K562 (cell line): ENCODE measurements around the gene UVRAG. TPM values are rescaled to one million over a fixed set of nuclear protein-coding genes. Genes with fewer than 3 reads are reported as not detected.

Experiments
- ARID4B ChIP-seq: sonication (generic); formaldehyde crosslinking; IDR thresholded peaks from 2 replicates; pipeline ENCODE4 v1.8.0; 2022; ENCODE audit warnings: mild to moderate bottlenecking, missing genetic modification reagents
- ARNT ChIP-seq, 2 experiments: fragments of 450-650 bp; IDR thresholded peaks; 2 replicates each; pipeline ENCODE4 v1.6.1; 2016; ENCODE audit warnings: mild to moderate bottlenecking in 1 of 2
- DACH1 ChIP-seq: fragments of 450-650 bp; IDR thresholded peaks from 2 replicates; pipeline ENCODE4 v1.6.1; 2018; ENCODE audit not compliant: partially characterized antibody
- FOXK2 ChIP-seq, 2 experiments: fragments of 450-650 bp; IDR thresholded peaks in 1 of 2; conservative IDR thresholded peaks in 1 of 2; 2 replicates each; pipeline ENCODE4 v1.6.1; 2016; ENCODE audit warnings: low read depth in 2 of 2, mild to moderate bottlenecking in 1 of 2
- HES1 ChIP-seq: fragments of 450-650 bp; IDR thresholded peaks from 2 replicates; pipeline ENCODE4 v1.6.1; 2016; ENCODE audit warnings: low read depth, mild to moderate bottlenecking, moderate library complexity
- KLF1 ChIP-seq: fragments of 450-650 bp; IDR thresholded peaks from 2 replicates; pipeline ENCODE4 v1.6.1; 2016; ENCODE audit warnings: missing genetic modification characterization, missing compliant biosample characterization
- LEF1 ChIP-seq: fragments of 450-650 bp; IDR thresholded peaks from 2 replicates; pipeline ENCODE4 v1.6.1; 2016; ENCODE audit warnings: mild to moderate bottlenecking
- NEUROD1 ChIP-seq: fragments of 150-350 bp; IDR thresholded peaks from 2 replicates; pipeline ENCODE4 v1.6.1; 2014; ENCODE audit warnings: borderline replicate concordance, low read length, low read depth; ENCODE audit not compliant: partially characterized antibody
- NFRKB ChIP-seq: fragments of 450-650 bp; IDR thresholded peaks from 2 replicates; pipeline ENCODE4 v1.6.1; 2016; ENCODE audit warnings: low read depth
- PCBP2 ChIP-seq: fragments of 200-400 bp; formaldehyde crosslinking; IDR thresholded peaks from 2 replicates; pipeline ENCODE4 v1.6.1; 2018; ENCODE audit warnings: low read length, low read depth, mild to moderate bottlenecking, moderate library complexity; ENCODE audit not compliant: poor library complexity, severe bottlenecking
- TEAD1 ChIP-seq, 2 experiments: fragments of 450-650 bp in 1 of 2; sonication (generic) in 1 of 2; formaldehyde crosslinking; IDR thresholded peaks; 2 replicates each; pipeline versions ENCODE4 v1.4.0 to v1.8.0; 2020 to 2022; ENCODE audit warnings: mild to moderate bottlenecking in 2 of 2, missing genetic modification reagents in 1 of 2
- ZNF134 ChIP-seq: fragments of 250-450 bp; sonication (Bioruptor Pico); conservative IDR thresholded peaks from 2 replicates; pipeline ENCODE4 v1.4.0; 2020
- ZNF224 ChIP-seq: sonication (generic); formaldehyde crosslinking; IDR thresholded peaks from 2 replicates; pipeline ENCODE4 v1.8.0; 2022; ENCODE audit warnings: mild to moderate bottlenecking, missing genetic modification reagents
- polyA plus RNA-seq, 8 experiments: library from polyadenylated mRNA; depleted of rRNA in 4 of 8; stranded (reverse) in 5 of 8; unstranded in 3 of 8; fragments of >200 nt; fragmentation: Nextera tagmentation in 2 of 8; fragmentation: Illumina TruSeq in 1 of 8; extraction: Ambion mirVana in 2 of 8; extraction: Trizol in 1 of 8; gene quantifications; 2 replicates each; pipeline versions ENCODE4 v1.2.1 to v1.2.3, GENCODE V29; 2011 to 2014; ENCODE audit warnings: inconsistent platforms in 1 of 8, missing spikeins in 1 of 8
- total RNA-seq, 7 experiments: library from RNA; depleted of rRNA in 6 of 7; stranded (reverse); fragments of >200 nt in 6 of 7; fragmentation: Illumina TruSeq in 2 of 7; extraction: Trizol in 2 of 7; gene quantifications; 2 replicates each; pipeline versions ENCODE4 v1.2.1 to v1.2.3, GENCODE V29; 2011 to 2021; ENCODE audit warnings: low replicate concordance in 1 of 7
- TF ChIP-seq, protein P1 (sequence below): fragments of 450-650 bp; formaldehyde crosslinking; IDR thresholded peaks from 2 replicates; pipeline ENCODE4 v1.4.0; 2020; ENCODE audit warnings: mild to moderate bottlenecking, mixed read lengths
- TF ChIP-seq, protein P2 (sequence below): fragments of 450-650 bp; IDR thresholded peaks from 2 replicates; pipeline ENCODE4 v1.6.1; 2016; ENCODE audit warnings: borderline replicate concordance
- TF ChIP-seq, protein P3 (sequence below), 2 experiments: fragments of 450-650 bp; IDR thresholded peaks; 2 replicates each; pipeline ENCODE4 v1.6.1; 2016

UVRAG gene
- total and polyA plus RNA-seq, 9 of the 15 experiments (the other 6 are each of a cell fraction or from before 2014, with no cell fraction given), result 3.1 to 17.8 (median 12.4) TPM

DNA sequence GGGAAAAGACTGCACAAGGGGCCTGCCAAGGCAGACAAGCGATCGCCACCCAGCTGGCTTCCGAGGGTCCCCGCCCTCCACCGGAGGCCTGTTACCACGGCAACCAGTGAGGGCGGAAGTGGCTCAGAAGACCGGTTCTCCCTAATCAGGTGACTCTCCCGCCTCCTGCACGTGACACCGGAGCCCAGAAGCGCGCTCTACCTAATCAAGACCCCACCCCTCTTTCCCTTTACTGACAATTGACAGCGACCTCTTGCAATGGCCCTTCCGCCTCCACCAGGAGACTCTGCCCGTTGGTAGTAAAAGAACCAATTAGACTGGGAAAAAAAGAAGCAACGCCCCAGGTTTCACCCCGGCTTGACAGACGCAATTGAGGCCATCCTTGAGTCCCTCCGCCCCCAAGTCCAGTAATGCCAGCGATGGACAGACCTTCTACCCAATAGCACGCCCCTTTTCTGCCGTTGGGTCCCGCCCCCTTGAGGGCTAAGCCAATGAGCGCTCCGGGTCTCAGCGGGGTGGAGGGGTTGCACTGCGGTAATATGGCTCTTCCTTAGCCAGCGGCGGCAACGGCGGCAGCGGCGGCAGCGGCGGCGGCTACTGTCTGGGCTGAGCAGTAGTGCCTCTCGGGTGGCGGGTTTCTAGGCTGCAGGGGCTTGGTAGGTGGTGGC lies at the start of gene UVRAG (continued):
- TF ChIP-seq, protein P1, sequence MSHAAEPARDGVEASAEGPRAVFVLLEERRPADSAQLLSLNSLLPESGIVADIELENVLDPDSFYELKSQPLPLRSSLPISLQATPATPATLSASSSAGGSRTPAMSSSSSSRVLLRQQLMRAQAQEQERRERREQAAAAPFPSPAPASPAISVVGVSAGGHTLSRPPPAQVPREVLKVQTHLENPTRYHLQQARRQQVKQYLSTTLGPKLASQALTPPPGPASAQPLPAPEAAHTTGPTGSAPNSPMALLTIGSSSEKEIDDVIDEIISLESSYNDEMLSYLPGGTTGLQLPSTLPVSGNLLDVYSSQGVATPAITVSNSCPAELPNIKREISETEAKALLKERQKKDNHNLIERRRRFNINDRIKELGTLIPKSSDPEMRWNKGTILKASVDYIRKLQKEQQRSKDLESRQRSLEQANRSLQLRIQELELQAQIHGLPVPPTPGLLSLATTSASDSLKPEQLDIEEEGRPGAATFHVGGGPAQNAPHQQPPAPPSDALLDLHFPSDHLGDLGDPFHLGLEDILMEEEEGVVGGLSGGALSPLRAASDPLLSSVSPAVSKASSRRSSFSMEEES (CRISPR knock-in tag), result peak; percentile 95
- TF ChIP-seq DACH1 (peak; percentile 68), LEF1 (peak; percentile 90), PCBP2 (no peak), ARNT (IDR thresholded peaks at IDR 0.05) (0 out of 4 replicates have a peak, but pooled peaks of 1 of the 2 experiments have one; percentile 60), KLF1 (tag) (peak; percentile 86), TEAD1 (CRISPR knock-in tag; IDR thresholded peaks at IDR 0.05) (no peak), NFRKB (0 out of 2 replicates have a peak, but pooled peaks have one; percentile 33), ARID4B (CRISPR knock-in tag) (peak; percentile 75), HES1 (peak; percentile 61; the same call in 1 of the 2 replicates), ZNF224 (no peak), FOXK2 (conservative IDR thresholded peaks at IDR 0.05 in 1 of 2, IDR thresholded peaks at IDR 0.05 in 1 of 2; ENCODE audit: low read depth in 2 of 2) (peak; percentile 70 to 90; a peak in 3 of 4 replicates), NEUROD1 (peak; percentile 90), ZNF134 (CRISPR knock-in tag) (peak; percentile 93)
- TF ChIP-seq, protein P2, sequence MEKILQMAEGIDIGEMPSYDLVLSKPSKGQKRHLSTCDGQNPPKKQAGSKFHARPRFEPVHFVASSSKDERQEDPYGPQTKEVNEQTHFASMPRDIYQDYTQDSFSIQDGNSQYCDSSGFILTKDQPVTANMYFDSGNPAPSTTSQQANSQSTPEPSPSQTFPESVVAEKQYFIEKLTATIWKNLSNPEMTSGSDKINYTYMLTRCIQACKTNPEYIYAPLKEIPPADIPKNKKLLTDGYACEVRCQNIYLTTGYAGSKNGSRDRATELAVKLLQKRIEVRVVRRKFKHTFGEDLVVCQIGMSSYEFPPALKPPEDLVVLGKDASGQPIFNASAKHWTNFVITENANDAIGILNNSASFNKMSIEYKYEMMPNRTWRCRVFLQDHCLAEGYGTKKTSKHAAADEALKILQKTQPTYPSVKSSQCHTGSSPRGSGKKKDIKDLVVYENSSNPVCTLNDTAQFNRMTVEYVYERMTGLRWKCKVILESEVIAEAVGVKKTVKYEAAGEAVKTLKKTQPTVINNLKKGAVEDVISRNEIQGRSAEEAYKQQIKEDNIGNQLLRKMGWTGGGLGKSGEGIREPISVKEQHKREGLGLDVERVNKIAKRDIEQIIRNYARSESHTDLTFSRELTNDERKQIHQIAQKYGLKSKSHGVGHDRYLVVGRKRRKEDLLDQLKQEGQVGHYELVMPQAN, result peak; percentile 89
- TF ChIP-seq, protein P3, sequence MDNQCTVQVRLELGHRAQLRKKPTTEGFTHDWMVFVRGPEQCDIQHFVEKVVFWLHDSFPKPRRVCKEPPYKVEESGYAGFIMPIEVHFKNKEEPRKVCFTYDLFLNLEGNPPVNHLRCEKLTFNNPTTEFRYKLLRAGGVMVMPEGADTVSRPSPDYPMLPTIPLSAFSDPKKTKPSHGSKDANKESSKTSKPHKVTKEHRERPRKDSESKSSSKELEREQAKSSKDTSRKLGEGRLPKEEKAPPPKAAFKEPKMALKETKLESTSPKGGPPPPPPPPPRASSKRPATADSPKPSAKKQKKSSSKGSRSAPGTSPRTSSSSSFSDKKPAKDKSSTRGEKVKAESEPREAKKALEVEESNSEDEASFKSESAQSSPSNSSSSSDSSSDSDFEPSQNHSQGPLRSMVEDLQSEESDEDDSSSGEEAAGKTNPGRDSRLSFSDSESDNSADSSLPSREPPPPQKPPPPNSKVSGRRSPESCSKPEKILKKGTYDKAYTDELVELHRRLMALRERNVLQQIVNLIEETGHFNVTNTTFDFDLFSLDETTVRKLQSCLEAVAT (IDR thresholded peaks at IDR 0.05), result peak in 1 of 2 experiments; percentile 77; a peak in 1 of 4 replicates
